Measurements from ENCODE around the gene RAD51B.

The RAD51B gene

GRCh38 chr14:68562911-68563250, 743.3 kb downstream of the RAD51B start:
- H3K4me3 ChIP-seq (replicated peaks; ENCODE audit: insufficient read depth, low read length) = no peak overlapping the region
- DNase-seq (ENCODE audit: low read depth in 1 of 2, low spot score in 1 of 2) = no peak
- no peak overlapping the region for H3K27ac ChIP-seq (replicated peaks)
- H3K27me3 ChIP-seq (ENCODE audit: insufficient read depth, poor library complexity, severe bottlenecking) = no peaks in the 10 kb centered on the region
- no peak for TF ChIP-seq GABPA (IDR thresholded peaks at IDR 0.05; ENCODE audit: low read depth)
- TF ChIP-seq POLR2AphosphoS5 (IDR thresholded peaks at IDR 0.05; ENCODE audit: low read depth) = no peak
- no peak for TF ChIP-seq SPI1 (IDR thresholded peaks at IDR 0.05; ENCODE audit: borderline replicate concordance, low read depth)
- no peak for TF ChIP-seq CTCF (IDR thresholded peaks at IDR 0.05; ENCODE audit: insufficient read depth, low read length)
- TF ChIP-seq REST (IDR thresholded peaks at IDR 0.05; ENCODE audit: insufficient replicate concordance, low read depth) = no peak

GRCh38 chr14:68563251-68564131, 743.9 kb downstream of the RAD51B start:
- no peak for DNase-seq (ENCODE audit: low read depth in 1 of 2, low spot score in 1 of 2)
- Histone ChIP-seq H3K27me3 (ENCODE audit: insufficient read depth, poor library complexity, severe bottlenecking) (no peaks in the 10 kb centered on the region), H3K27ac (replicated peaks) (no peak overlapping the region), H3K4me3 (replicated peaks; ENCODE audit: insufficient read depth, low read length) (no peak overlapping the region)
- TF ChIP-seq REST (IDR thresholded peaks at IDR 0.05; ENCODE audit: insufficient replicate concordance, low read depth) = no peak
- TF ChIP-seq CTCF (IDR thresholded peaks at IDR 0.05; ENCODE audit: insufficient read depth, low read length) = no peak
- TF ChIP-seq GABPA (IDR thresholded peaks at IDR 0.05; ENCODE audit: low read depth) = no peak
- TF ChIP-seq SPI1 (IDR thresholded peaks at IDR 0.05; ENCODE audit: borderline replicate concordance, low read depth) = no peak
- TF ChIP-seq POLR2AphosphoS5 (IDR thresholded peaks at IDR 0.05; ENCODE audit: low read depth) = no peak

- TF ChIP-seq REST (IDR thresholded peaks at IDR 0.05; ENCODE audit: insufficient replicate concordance, low read depth) (no peak), CTCF (IDR thresholded peaks at IDR 0.05; ENCODE audit: insufficient read depth, low read length) (no peak), GABPA (IDR thresholded peaks at IDR 0.05; ENCODE audit: low read depth) (no peak), POLR2AphosphoS5 (IDR thresholded peaks at IDR 0.05; ENCODE audit: low read depth) (no peak), SPI1 (IDR thresholded peaks at IDR 0.05; ENCODE audit: borderline replicate concordance, low read depth) (no peak)
- DNase-seq (ENCODE audit: low read depth in 1 of 2, low spot score in 1 of 2) = no peak
- no peak overlapping the region for H3K27ac ChIP-seq (replicated peaks)
- H3K4me3 ChIP-seq (replicated peaks; ENCODE audit: insufficient read depth, low read length) = no peak overlapping the region
- no peaks in the 10 kb centered on the region for H3K27me3 ChIP-seq (ENCODE audit: insufficient read depth, poor library complexity, severe bottlenecking)
Measured at GRCh38 chr14:68564191-68564825, 744.7 kb downstream of the RAD51B start.

All from HL-60 (cell line).